HCT116 (cell line): ENCODE results near the gene ADGRG6.

Experiments used
- ATF3 ChIP-seq: IDR thresholded peaks from 2 replicates; pipeline ENCODE4 v1.6.1; 2012
- CBX3 ChIP-seq: IDR thresholded peaks from 2 replicates; pipeline ENCODE4 v1.6.1; 2012; ENCODE audit warnings: low read depth
- CEBPB ChIP-seq: IDR thresholded peaks from 2 replicates; pipeline ENCODE4 v1.6.1; 2012; ENCODE audit warnings: low read depth
- CTCF ChIP-seq, 3 experiments: fragments of 200-600 bp in 1 of 3; sonication (generic) in 1 of 3; IDR thresholded peaks in 2 of 3; conservative IDR thresholded peaks in 1 of 3; 2 replicates each; pipeline ENCODE4 v1.5.1; 2012 to 2017; ENCODE audit warnings: low read depth in 2 of 3, low read length in 2 of 3, antibody characterized with exemption in 1 of 3, borderline replicate concordance in 1 of 3, control low read depth in 1 of 3, mild to moderate bottlenecking in 1 of 3, mixed read lengths in 1 of 3, mixed run types in 1 of 3, moderate library complexity in 1 of 3; ENCODE audit not compliant: insufficient read depth in 1 of 3
- EGR1 ChIP-seq: IDR thresholded peaks from 2 replicates; pipeline ENCODE4 v1.6.1; 2012; ENCODE audit warnings: low read depth
- ELF1 ChIP-seq: IDR thresholded peaks from 2 replicates; pipeline ENCODE4 v1.6.1; 2012; ENCODE audit warnings: low read depth, borderline replicate concordance
- EZH2 ChIP-seq: fragments of 200-600 bp; sonication (generic); IDR thresholded peaks from 2 replicates; pipeline ENCODE4 v1.6.1; 2017; ENCODE audit warnings: antibody characterized with exemption, mixed run types
- MAX ChIP-seq: IDR thresholded peaks from 2 replicates; pipeline ENCODE4 v1.6.1; 2012
- POLR2A ChIP-seq: IDR thresholded peaks from 2 replicates; pipeline ENCODE4 v1.7.0; 2011; ENCODE audit warnings: borderline replicate concordance; ENCODE audit not compliant: insufficient read depth, insufficient read length; ENCODE audit errors: extremely low read depth
- POLR2AphosphoS5 ChIP-seq: IDR thresholded peaks from 2 replicates; pipeline ENCODE4 v1.6.1; 2011; ENCODE audit warnings: mild to moderate bottlenecking, low read depth, low read length, moderate library complexity
- SIN3A ChIP-seq: IDR thresholded peaks from 2 replicates; pipeline ENCODE4 v1.6.1; 2012; ENCODE audit warnings: low read depth
- SP1 ChIP-seq: IDR thresholded peaks from 2 replicates; pipeline ENCODE4 v1.6.1; 2012; ENCODE audit warnings: low read depth
- ZFX ChIP-seq: fragments of 450-650 bp; IDR thresholded peaks from 2 replicates; pipeline ENCODE4 v1.6.1; 2017
- ZNF274 ChIP-seq: fragments of 200-500 bp; sonication (Bioruptor generic); IDR thresholded peaks from 2 replicates; pipeline ENCODE4 v1.6.1; 2014; ENCODE audit warnings: mild to moderate bottlenecking, low read depth, low read length, inconsistent platforms

- no peak for TF ChIP-seq SP1
- no peak for TF ChIP-seq POLR2A
- no peak for TF ChIP-seq ATF3
- TF ChIP-seq MAX = no peak
- TF ChIP-seq EZH2 = no peak
- TF ChIP-seq CTCF (IDR thresholded peaks at IDR 0.05 in 2 of 3, conservative IDR thresholded peaks at IDR 0.05 in 1 of 3; ENCODE audit: borderline replicate concordance in 1 of 3, insufficient read depth in 1 of 3, low read depth in 2 of 3, low read length in 2 of 3) = no peak
- no peak for TF ChIP-seq CEBPB
- TF ChIP-seq SIN3A = no peak
- TF ChIP-seq POLR2AphosphoS5 = no peak
- TF ChIP-seq ELF1 = no peak
- no peak for TF ChIP-seq EGR1
- TF ChIP-seq ZNF274 = no peak
- TF ChIP-seq CBX3 = no peak
- no peak for TF ChIP-seq ZFX
Observed at GRCh38 chr6:142280927-142281326, 20.9 kb upstream of the ADGRG6 start.
